Measurements from ENCODE around the gene NPC1. TPM values are rescaled to one million over a fixed set of nuclear protein-coding genes. Genes with fewer than 3 reads are reported as not detected.
A peak's percentile ranks its signal among the peaks of the same experiment; 100 is the strongest.

Gene NPC1
- total RNA-seq, 2 experiments from 2014 or later = 54.5 to 55.3 TPM

DNA sequence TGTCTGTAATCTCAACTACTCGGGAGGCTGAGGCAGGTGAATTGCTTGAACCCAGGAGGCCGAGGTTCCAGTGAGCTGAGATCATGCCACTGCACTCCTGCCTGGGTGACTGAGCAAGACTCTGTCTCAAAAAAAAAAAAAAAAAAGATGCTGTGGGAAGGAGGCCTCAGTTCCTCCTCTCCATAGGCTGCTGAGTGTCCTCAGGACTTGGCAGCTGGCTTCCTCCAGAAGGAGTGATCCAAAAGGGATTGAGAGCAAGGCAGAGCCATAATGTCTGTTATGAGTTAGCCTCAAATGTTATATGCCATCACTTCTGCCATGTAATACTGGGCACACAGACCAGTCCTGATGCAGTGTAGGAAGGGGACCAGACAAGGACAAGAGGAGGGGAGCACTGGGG lies 6.6 kb upstream of the NPC1 start:
- no peak for ATAC-seq (ENCODE audit: low read depth)
- peaks cover 22% of the 10 kb centered on the region for H3K27me3 Mint-ChIP-seq
- H3K4me1 Mint-ChIP-seq = no peaks in the 10 kb centered on the region
- H3K4me3 Mint-ChIP-seq = no peak overlapping the region
- no peaks in the 10 kb centered on the region for H3K9me3 Mint-ChIP-seq
- no peak for DNase-seq
- POLR2A ChIA-PET = no interaction called here
- H3K27ac Mint-ChIP-seq = no peak overlapping the region
- no peaks in the 10 kb centered on the region for H3K36me3 Mint-ChIP-seq

DNA sequence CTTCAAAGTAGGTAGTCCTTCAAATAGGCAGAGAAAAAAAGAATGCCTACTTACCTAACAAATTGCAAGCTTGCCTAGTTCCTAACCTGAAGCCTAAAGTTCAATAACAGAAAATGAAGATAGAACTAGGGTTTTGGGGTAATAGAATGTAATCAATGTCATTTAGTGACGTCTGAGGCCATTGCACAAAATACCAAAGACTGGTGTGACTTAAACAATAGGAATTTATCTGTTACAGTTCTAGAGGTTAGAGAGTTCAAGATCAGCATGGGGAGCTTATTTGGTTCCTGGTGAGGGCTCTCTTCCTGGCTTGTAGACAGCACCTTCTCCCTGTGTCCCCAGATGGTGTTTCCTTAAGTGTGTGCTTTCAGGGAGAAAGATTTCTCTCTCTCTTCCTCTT lies 4.7 kb upstream of the NPC1 start:
- Mint-ChIP-seq H3K9me3 (no peaks in the 10 kb centered on the region), H3K4me1 (peaks cover 6% of the 10 kb centered on the region), H3K27ac (no peak overlapping the region), H3K4me3 (no peak overlapping the region), H3K36me3 (no peaks in the 10 kb centered on the region), H3K27me3 (peaks cover 22% of the 10 kb centered on the region)
- DNase-seq = no peak
- ATAC-seq (ENCODE audit: low read depth) = no peak
- POLR2A ChIA-PET = no interaction called here

DNA sequence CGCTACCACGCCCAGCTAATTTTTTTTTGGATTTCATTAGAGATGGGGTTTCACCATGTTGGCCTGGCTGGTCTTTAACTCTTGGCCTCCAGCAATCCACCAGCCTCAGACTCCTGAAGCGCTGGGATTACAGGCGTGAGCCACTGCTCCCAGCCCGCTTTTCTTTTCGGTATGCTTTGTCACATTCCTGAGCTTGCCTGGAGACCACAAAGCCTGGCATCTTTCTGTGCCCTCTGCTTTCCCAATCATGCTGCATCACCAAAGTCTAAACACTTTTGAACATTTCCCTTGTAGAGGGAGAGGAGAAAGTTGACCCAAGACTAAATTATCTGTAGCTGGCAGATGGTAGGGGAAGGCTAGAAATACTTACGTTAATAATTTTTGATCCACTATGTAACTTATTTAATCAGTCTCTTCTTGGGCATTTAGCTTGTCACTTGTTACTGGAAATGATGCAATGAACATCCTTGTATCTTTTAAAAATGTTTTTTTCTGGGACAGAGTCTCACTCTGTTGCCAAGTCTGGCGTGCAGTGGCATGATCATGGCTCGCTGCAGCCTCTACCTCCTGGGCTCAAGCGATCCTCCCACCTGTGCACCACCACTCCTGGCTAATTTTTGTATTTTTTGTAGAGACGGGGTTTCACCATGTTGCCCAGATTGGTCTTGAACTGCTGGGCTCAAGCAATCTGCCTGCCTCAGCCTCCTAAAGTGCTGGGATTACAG lies 2.7 kb upstream of the NPC1 start:
- Mint-ChIP-seq H3K4me1 (peaks cover 13% of the 10 kb centered on the region), H3K9me3 (no peaks in the 10 kb centered on the region), H3K4me3 (no peak overlapping the region), H3K36me3 (peaks cover 1% of the 10 kb centered on the region), H3K27ac (no peak overlapping the region), H3K27me3 (peaks cover 20% of the 10 kb centered on the region)
- DNase-seq = no peak
- POLR2A ChIA-PET = interaction anchor here (1.2 to 1.4 kb wide), 2 partner anchors 48 to 73 kb away, joined by 4 read pairs; no protein-coding TSS in a partner anchor
- no peak for ATAC-seq (ENCODE audit: low read depth)

GRCh38 chr18:23587220-23587642 lies 925 bp upstream of the NPC1 start:
- H3K4me3 Mint-ChIP-seq = peak overlapping the region; percentile 94
- H3K27me3 Mint-ChIP-seq = peaks cover 15% of the 10 kb centered on the region
- peaks cover 23% of the 10 kb centered on the region for H3K4me1 Mint-ChIP-seq
- ATAC-seq (ENCODE audit: low read depth) = no peak
- POLR2A ChIA-PET = no interaction called here
- DNase-seq = peak; percentile 46
- H3K36me3 Mint-ChIP-seq = peaks cover 1% of the 10 kb centered on the region
- no peaks in the 10 kb centered on the region for H3K9me3 Mint-ChIP-seq
- H3K27ac Mint-ChIP-seq = peak overlapping the region; percentile 98

- Mint-ChIP-seq H3K27ac (peak overlapping the region; percentile 90), H3K9me3 (no peaks in the 10 kb centered on the region), H3K36me3 (peaks cover 8% of the 10 kb centered on the region), H3K4me3 (peak overlapping the region; percentile 94), H3K4me1 (peaks cover 29% of the 10 kb centered on the region), H3K27me3 (peaks cover 13% of the 10 kb centered on the region)
- POLR2A ChIA-PET = interaction anchor here (0.7 to 1.7 kb wide), 8 partner anchors 11 to 133 kb away, joined by 3 to 10 read pairs (median 5); partner anchors contain the start of genes RIOK3 and RMC1
- DNase-seq = no peak
- ATAC-seq (ENCODE audit: low read depth) = no peak
Measured at GRCh38 chr18:23585897-23586248, 433 bp downstream of the NPC1 start.

DNA sequence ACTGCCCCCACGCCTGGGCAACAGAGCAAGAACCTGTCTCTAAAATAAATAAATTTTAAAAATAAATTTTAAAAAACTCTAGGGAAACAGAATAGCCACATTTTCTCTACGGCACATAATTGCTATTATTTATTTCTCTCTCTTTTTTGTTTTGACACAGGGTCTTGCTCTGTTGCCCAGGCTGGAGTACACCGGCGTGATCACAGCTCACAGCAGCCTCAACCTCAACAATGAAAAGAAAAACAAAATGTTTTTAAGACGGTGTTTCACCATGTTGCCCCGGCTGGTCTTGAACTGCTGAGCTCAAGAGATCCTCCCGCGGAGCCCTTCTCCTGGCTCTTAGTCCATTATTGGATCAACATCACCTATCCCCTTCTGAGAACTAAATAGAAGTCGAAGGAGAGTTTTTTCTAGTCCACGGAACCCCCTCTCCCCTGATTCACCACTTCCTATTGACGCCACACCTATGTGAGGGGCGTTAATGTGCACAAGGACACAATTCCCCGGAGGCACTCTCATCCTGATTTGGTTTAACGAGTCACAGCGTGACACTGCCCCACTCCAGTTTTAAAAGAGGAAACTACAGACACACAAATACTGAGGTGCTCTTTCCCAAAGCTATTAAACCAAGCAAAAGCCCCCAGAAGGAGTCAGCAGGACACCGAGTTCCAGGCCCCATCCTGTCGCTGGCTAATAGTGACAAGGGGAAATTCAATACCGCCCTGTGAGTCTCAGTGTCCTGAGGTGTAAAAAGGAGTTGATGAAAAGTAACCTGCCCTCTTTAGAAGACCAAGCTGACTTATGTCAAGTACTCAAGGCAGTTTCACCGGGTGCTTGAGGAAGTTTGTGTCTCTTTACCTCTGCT lies 1.1 kb downstream of the NPC1 start:
- no peak for ATAC-seq (ENCODE audit: low read depth)
- POLR2A ChIA-PET = interaction anchor here (0.7 to 1.7 kb wide), 8 partner anchors 11 to 132 kb away, joined by 3 to 10 read pairs (median 5); partner anchors contain the start of genes RIOK3 and RMC1
- Mint-ChIP-seq H3K9me3 (no peaks in the 10 kb centered on the region), H3K4me3 (peak overlapping the region; percentile 94), H3K27me3 (peaks cover 13% of the 10 kb centered on the region), H3K4me1 (peaks cover 29% of the 10 kb centered on the region), H3K27ac (peak overlapping the region; percentile 90), H3K36me3 (peaks cover 10% of the 10 kb centered on the region)
- no peak for DNase-seq

GRCh38 chr18:23584019-23584983 lies 2.0 kb downstream of the NPC1 start:
- no peak overlapping the region for H3K27ac Mint-ChIP-seq
- peaks cover 29% of the 10 kb centered on the region for H3K4me1 Mint-ChIP-seq
- peaks cover 11% of the 10 kb centered on the region for H3K36me3 Mint-ChIP-seq
- peak overlapping the region; percentile 28 for H3K4me3 Mint-ChIP-seq
- H3K27me3 Mint-ChIP-seq = peaks cover 10% of the 10 kb centered on the region
- DNase-seq = no peak
- no peak for ATAC-seq (ENCODE audit: low read depth)
- POLR2A ChIA-PET = interaction anchor here (1.5 kb wide), 1 partner anchor 81 kb away, joined by 8 read pairs; the partner anchor contains the start of gene RMC1
- H3K9me3 Mint-ChIP-seq = no peaks in the 10 kb centered on the region

- no peak for DNase-seq
- POLR2A ChIA-PET = no interaction called here
- H3K9me3 Mint-ChIP-seq = no peaks in the 10 kb centered on the region
- no peak for ATAC-seq (ENCODE audit: low read depth)
- H3K27me3 Mint-ChIP-seq = no peaks in the 10 kb centered on the region
- no peak overlapping the region for H3K27ac Mint-ChIP-seq
- H3K4me1 Mint-ChIP-seq = peaks cover 33% of the 10 kb centered on the region
- no peak overlapping the region for H3K4me3 Mint-ChIP-seq
- peaks cover 14% of the 10 kb centered on the region for H3K36me3 Mint-ChIP-seq
Measured at GRCh38 chr18:23583071-23583865, 3.0 kb downstream of the NPC1 start.

GRCh38 chr18:23580677-23581367 lies 5.5 kb downstream of the NPC1 start:
- Mint-ChIP-seq H3K27me3 (no peaks in the 10 kb centered on the region), H3K9me3 (no peaks in the 10 kb centered on the region), H3K36me3 (peaks cover 20% of the 10 kb centered on the region), H3K4me1 (peaks cover 28% of the 10 kb centered on the region), H3K4me3 (no peak overlapping the region), H3K27ac (no peak overlapping the region)
- DNase-seq (no peak), ATAC-seq (ENCODE audit: low read depth) (no peak)
- POLR2A ChIA-PET = no interaction called here

DNA sequence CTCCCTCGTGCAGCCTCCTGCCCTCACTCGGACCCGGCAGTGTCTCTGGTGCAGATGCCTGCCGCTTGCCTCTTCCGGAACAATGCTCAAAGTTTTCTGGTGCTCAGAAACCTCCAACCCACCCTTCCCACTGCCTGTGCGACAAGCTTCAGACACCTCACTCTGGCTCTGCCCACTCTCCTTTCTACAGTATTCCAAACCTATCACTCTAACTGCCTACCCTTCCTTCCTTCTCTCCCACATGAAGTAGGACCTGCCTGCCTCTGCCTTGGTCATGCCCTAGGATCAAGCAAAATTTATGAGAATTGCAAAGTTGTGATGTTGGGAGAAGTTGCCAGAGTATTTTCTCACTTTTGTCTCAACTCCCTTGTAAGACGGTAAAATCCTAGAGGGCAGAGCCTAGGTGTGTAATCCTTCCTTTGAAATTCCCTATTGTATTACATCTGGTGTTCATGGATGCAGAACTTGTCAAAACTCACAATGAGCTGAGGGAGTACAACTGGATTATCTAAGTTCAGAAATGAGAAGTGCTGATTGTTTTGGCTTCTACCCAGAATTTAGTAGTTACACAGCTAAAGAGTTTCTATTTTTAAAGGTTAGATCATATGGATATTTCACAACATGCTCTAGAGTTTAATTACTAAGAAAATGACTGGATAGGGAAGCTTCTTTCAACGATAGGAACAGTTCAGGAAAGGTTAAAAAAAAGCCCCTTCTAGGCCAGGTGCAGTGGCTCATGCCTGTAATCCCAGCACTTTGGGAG lies 7.2 kb downstream of the NPC1 start:
- Mint-ChIP-seq H3K4me1 (peaks cover 34% of the 10 kb centered on the region), H3K9me3 (no peaks in the 10 kb centered on the region), H3K4me3 (no peak overlapping the region), H3K36me3 (peaks cover 24% of the 10 kb centered on the region), H3K27me3 (no peaks in the 10 kb centered on the region), H3K27ac (peak overlapping the region; percentile 33)
- DNase-seq (no peak), ATAC-seq (ENCODE audit: low read depth) (no peak)
- POLR2A ChIA-PET = no interaction called here

DNA sequence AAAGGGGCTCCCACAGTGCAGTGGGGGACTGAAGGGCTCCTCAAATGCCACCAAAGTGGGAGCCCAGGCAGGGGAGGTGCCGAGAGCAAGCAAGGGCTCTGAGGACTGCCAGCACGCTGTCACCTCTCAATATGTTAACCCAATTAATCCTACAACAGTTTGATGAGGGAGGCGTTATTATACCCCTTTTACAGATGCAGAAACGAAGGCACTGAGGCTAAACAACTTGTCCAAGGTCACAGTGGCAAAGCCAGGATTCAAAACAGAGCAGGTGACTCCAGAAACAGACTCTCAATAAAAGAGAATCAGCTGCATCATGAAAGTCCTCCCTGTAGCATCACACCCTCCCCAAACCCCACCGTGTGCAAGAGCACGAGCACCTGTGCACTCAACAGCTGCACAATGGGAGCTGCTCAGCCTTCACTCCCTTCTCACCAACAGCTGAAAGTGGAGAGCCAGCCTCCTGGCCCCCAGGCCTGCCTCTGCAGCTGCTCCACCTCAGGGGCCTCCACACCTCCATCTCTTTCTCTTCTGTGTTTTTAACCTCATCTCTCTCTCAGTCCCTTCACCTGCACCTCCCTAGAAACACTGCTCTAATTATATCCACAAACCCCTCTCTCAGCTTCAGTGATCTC lies 8.1 kb downstream of the NPC1 start:
- Mint-ChIP-seq H3K27me3 (no peaks in the 10 kb centered on the region), H3K9me3 (no peaks in the 10 kb centered on the region), H3K4me1 (peaks cover 36% of the 10 kb centered on the region), H3K4me3 (no peak overlapping the region), H3K27ac (peak overlapping the region; percentile 33), H3K36me3 (peaks cover 25% of the 10 kb centered on the region)
- no peak for ATAC-seq (ENCODE audit: low read depth)
- DNase-seq = no peak
- POLR2A ChIA-PET = no interaction called here
